ENCODE results near the gene FKBP1A.
A peak's percentile ranks its signal among the peaks of the same experiment; 100 is the strongest.
"Not testable (repeated sequence)": the region's sequence is repeated elsewhere in the genome, so short reads cannot be mapped to it uniquely, and the experiment has no call there.

FKBP1A gene

GRCh38 chr20:1362484-1362883 is 30.4 kb downstream of the FKBP1A start:
- no peak for DNase-seq

GRCh38 chr20:1360094-1360846 is 32.6 kb downstream of the FKBP1A start:
- no peak for DNase-seq

- no peak for DNase-seq
Measured at GRCh38 chr20:1357921-1358671, 34.8 kb downstream of the FKBP1A start.

- DNase-seq: no peak
Measured at GRCh38 chr20:1353956-1354355, 38.9 kb downstream of the FKBP1A start.

GRCh38 chr20:1346315-1346969 is 46.4 kb downstream of the FKBP1A start:
- DNase-seq: no peak

GRCh38 chr20:1345756-1346093 is 47.1 kb downstream of the FKBP1A start:
- DNase-seq: no peak

GRCh38 chr20:1345030-1345755 is 47.7 kb downstream of the FKBP1A start:
- no peak for DNase-seq

- DNase-seq: not testable (repeated sequence)
Measured at GRCh38 chr20:1343446-1344124, 49.3 kb downstream of the FKBP1A start.

GRCh38 chr20:1341561-1342265 is 51.1 kb downstream of the FKBP1A start:
- DNase-seq: no peak

GRCh38 chr20:1338801-1339200 is 54.1 kb downstream of the FKBP1A start:
- no peak for DNase-seq

GRCh38 chr20:1338096-1338495 is 54.8 kb downstream of the FKBP1A start:
- no peak for DNase-seq

- no peak for DNase-seq
Measured at GRCh38 chr20:1337441-1337840, 55.4 kb downstream of the FKBP1A start.

- peak; percentile 28 to 72 for DNase-seq
Measured at GRCh38 chr20:1336699-1337367, 56.0 kb downstream of the FKBP1A start.

GRCh38 chr20:1335961-1336698 is 56.7 kb downstream of the FKBP1A start:
- no peak for DNase-seq

- DNase-seq: no peak
Measured at GRCh38 chr20:1334761-1335160, 58.1 kb downstream of the FKBP1A start.

- no peak for DNase-seq
Measured at GRCh38 chr20:1334370-1334731, 58.5 kb downstream of the FKBP1A start.

- DNase-seq: no peak
Measured at GRCh38 chr20:1333462-1334369, 59.1 kb downstream of the FKBP1A start.

- peak in 1 of 2 experiments; percentile 13 for DNase-seq
Measured at GRCh38 chr20:1332749-1333300, 60.0 kb downstream of the FKBP1A start.

GRCh38 chr20:1331801-1332453 is 60.9 kb downstream of the FKBP1A start:
- DNase-seq: no peak
